OCI-LY1 (cell line): ENCODE results near the gene FANCC.

ENCODE experiments used
- H2AFZ ChIP-seq: fragments of 200-600 bp; sonication (generic), shearing (Covaris generic); 2 replicates; pipeline ENCODE4 v1.6.0; 2014; ENCODE audit warnings: antibody characterized with exemption, mild to moderate bottlenecking, low read length
- H3F3A ChIP-seq: fragments of 200-600 bp; sonication (generic), shearing (Covaris generic); 2 replicates; pipeline ENCODE4 v1.6.0; 2014; ENCODE audit warnings: mild to moderate bottlenecking, antibody characterized with exemption, low read length, moderate library complexity; ENCODE audit not compliant: insufficient read depth
- H3K27ac ChIP-seq: fragments of 200-600 bp; sonication (generic); 2 replicates; pipeline ENCODE4 v1.5.1; 2014; ENCODE audit warnings: low read length, mixed run types, mild to moderate bottlenecking, low read depth; ENCODE audit not compliant: poor library complexity, severe bottlenecking
- H3K27me3 ChIP-seq: fragments of 200-600 bp; sonication (generic); 2 replicates; pipeline ENCODE4 v1.6.0; 2014; ENCODE audit warnings: antibody characterized with exemption, mild to moderate bottlenecking, low read length, moderate library complexity; ENCODE audit not compliant: insufficient read depth
- H3K36me3 ChIP-seq: fragments of 200-600 bp; sonication (generic); 2 replicates; pipeline ENCODE4 v1.6.1; 2014; ENCODE audit warnings: mild to moderate bottlenecking, antibody characterized with exemption, low read length, moderate library complexity, mixed read lengths; ENCODE audit not compliant: insufficient read depth
- H3K4me1 ChIP-seq: fragments of 200-600 bp; sonication (generic); 2 replicates; pipeline ENCODE4 v1.5.1; 2014; ENCODE audit warnings: mild to moderate bottlenecking, low read length, moderate library complexity; ENCODE audit not compliant: insufficient read depth, severe bottlenecking
- H3K4me2 ChIP-seq: fragments of 200-600 bp; sonication (generic), shearing (Covaris generic); 2 replicates; pipeline ENCODE4 v1.6.1; 2014; ENCODE audit warnings: low read length
- H3K4me3 ChIP-seq: fragments of 200-600 bp; sonication (generic); 2 replicates; pipeline ENCODE4 v1.5.1; 2014; ENCODE audit warnings: low read length, low read depth, mild to moderate bottlenecking, mixed read lengths; ENCODE audit not compliant: poor library complexity, severe bottlenecking
- H3K79me2 ChIP-seq: fragments of 200-600 bp; shearing (Covaris generic); 2 replicates; pipeline ENCODE4 v1.6.1; 2016; ENCODE audit warnings: mixed run types, low read length, mixed read lengths; ENCODE audit not compliant: insufficient read depth
- H3K9ac ChIP-seq: fragments of 200-600 bp; sonication (generic), shearing (Covaris generic); 2 replicates; pipeline ENCODE4 v1.6.1; 2014; ENCODE audit warnings: mild to moderate bottlenecking, low read length, mixed read lengths
- H3K9me2 ChIP-seq: fragments of 200-600 bp; sonication (generic), shearing (Covaris generic); 2 replicates; pipeline ENCODE4 v1.6.1; 2014; ENCODE audit warnings: low read depth, mild to moderate bottlenecking, low read length, mixed read lengths
- H3K9me3 ChIP-seq: fragments of 200-600 bp; shearing (Covaris generic); 2 replicates; pipeline ENCODE4 v1.6.1; 2014; ENCODE audit warnings: low read length, mixed read lengths
- H4K20me1 ChIP-seq: fragments of 200-600 bp; sonication (generic), shearing (Covaris generic); 2 replicates; pipeline ENCODE4 v1.6.0; 2016; ENCODE audit warnings: mild to moderate bottlenecking, low read length; ENCODE audit not compliant: insufficient read depth
- EZH2 ChIP-seq: fragments of 200-600 bp; sonication (generic), shearing (Covaris generic); IDR thresholded peaks from 2 replicates; pipeline ENCODE4 v1.8.0; 2017; ENCODE audit warnings: borderline replicate concordance, mixed run types, mild to moderate bottlenecking, antibody characterized with exemption, low read length, moderate library complexity, mixed read lengths
- TF ChIP-seq, protein P1 (sequence below): fragments of 200-600 bp; sonication (generic), shearing (Covaris generic); IDR thresholded peaks from 2 replicates; pipeline ENCODE4 v1.5.1; 2017; ENCODE audit warnings: mild to moderate bottlenecking, antibody characterized with exemption, low read length, moderate library complexity, mixed read lengths

FANCC gene

DNA sequence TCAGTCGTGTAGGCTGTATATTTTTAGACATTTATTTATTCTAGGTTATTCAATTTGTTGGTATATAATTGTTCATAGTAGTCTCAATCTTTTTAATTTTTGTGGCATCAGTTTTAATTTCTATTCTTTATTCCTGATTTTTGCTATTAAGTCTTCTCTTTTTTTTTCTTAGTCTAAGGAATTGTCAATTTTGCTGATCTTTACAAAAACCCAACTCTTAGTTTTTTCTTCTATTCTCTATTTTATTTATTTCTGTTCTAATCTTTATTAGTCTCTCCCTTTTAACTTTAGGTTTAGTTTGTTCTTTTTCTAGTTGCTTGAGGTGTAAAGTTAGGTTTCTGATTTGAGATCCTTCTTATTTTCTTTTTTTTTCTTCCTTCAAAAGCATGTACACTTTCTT lies 152.5 kb downstream of the FANCC start:
- no peaks in the 10 kb centered on the region for H3F3A ChIP-seq
- no peaks in the 10 kb centered on the region for H3K27me3 ChIP-seq
- no peaks in the 10 kb centered on the region for H3K9me2 ChIP-seq
- H3K79me2 ChIP-seq: no peaks in the 10 kb centered on the region
- H3K9me3 ChIP-seq: no peaks in the 10 kb centered on the region
- H3K4me2 ChIP-seq: no peak overlapping the region
- no peak overlapping the region for H3K4me3 ChIP-seq
- no peak overlapping the region for H2AFZ ChIP-seq
- no peak overlapping the region for H3K9ac ChIP-seq
- H4K20me1 ChIP-seq: no peaks in the 10 kb centered on the region
- TF ChIP-seq, protein P1, sequence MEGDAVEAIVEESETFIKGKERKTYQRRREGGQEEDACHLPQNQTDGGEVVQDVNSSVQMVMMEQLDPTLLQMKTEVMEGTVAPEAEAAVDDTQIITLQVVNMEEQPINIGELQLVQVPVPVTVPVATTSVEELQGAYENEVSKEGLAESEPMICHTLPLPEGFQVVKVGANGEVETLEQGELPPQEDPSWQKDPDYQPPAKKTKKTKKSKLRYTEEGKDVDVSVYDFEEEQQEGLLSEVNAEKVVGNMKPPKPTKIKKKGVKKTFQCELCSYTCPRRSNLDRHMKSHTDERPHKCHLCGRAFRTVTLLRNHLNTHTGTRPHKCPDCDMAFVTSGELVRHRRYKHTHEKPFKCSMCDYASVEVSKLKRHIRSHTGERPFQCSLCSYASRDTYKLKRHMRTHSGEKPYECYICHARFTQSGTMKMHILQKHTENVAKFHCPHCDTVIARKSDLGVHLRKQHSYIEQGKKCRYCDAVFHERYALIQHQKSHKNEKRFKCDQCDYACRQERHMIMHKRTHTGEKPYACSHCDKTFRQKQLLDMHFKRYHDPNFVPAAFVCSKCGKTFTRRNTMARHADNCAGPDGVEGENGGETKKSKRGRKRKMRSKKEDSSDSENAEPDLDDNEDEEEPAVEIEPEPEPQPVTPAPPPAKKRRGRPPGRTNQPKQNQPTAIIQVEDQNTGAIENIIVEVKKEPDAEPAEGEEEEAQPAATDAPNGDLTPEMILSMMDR: no peak
- no peak for TF ChIP-seq EZH2
- H3K4me1 ChIP-seq: peaks cover 6% of the 10 kb centered on the region
- H3K36me3 ChIP-seq: 0 out of 2 replicates have a peak, but pooled peaks cover 3% of the 10 kb centered on the region
- no peak overlapping the region for H3K27ac ChIP-seq

DNA sequence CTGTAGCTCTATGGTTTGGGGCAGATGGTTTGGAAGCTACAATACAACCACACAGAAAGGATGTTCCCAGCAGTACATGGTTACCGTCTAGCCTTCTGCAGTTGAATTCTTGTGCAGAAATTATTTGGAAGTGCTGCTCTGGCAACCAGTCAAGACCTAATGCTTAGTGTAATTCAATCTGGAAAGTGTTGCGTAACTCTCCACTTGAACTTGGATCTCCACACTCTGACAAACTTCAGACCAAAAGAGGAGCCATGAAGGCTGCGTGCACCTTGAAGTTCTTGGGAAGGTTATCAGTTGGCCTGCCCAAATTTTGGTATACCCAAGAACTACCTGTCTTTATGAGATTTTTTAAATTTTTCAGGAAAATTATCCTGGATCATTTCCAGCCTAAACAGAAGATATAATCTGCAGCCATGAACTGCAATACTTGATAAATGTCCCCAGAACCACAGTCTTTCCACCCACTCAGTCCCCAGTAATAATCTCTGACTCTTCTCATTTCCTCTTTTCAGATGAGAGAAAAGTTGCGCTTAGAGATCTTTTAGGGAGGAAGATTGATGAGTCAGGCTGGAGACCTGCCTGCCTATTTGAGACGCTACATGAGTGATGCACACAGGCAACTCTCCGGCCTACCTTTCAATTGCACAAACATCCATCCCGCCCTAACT lies 159.9 kb downstream of the FANCC start:
- Histone ChIP-seq H3F3A (no peaks in the 10 kb centered on the region), H3K79me2 (no peaks in the 10 kb centered on the region), H3K36me3 (no peaks in the 10 kb centered on the region), H4K20me1 (no peaks in the 10 kb centered on the region), H3K27ac (no peak overlapping the region), H2AFZ (no peak overlapping the region), H3K9me3 (no peaks in the 10 kb centered on the region), H3K27me3 (no peaks in the 10 kb centered on the region), H3K9me2 (no peaks in the 10 kb centered on the region), H3K9ac (no peak overlapping the region), H3K4me1 (no peaks in the 10 kb centered on the region), H3K4me3 (no peak overlapping the region), H3K4me2 (no peak overlapping the region)
- no peak for TF ChIP-seq EZH2
- TF ChIP-seq, protein P1: no peak

DNA sequence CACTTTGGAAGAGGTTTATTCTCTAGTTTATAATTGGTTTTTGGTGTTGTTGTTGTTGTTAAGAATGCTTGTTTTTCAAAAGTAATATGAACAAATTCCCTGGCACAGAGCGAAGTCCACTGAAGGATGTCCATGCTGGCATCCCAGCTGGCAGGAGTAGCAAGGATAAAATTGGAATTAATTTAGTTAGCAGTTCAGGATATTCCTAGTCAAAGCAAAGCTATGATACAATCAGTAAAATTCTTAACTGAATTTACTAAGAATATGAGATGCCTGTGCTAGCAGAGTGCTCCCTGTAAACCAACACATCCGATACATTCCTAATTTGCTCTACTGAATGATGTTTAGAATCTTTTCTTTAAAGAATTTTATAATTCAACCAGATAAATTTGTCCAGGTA lies 161.4 kb downstream of the FANCC start:
- Histone ChIP-seq H3K27me3 (no peaks in the 10 kb centered on the region), H3K27ac (no peak overlapping the region), H3K4me1 (no peaks in the 10 kb centered on the region), H3K4me3 (no peak overlapping the region), H2AFZ (no peak overlapping the region), H3K9ac (no peak overlapping the region), H3K9me2 (no peaks in the 10 kb centered on the region), H3F3A (no peaks in the 10 kb centered on the region), H3K79me2 (no peaks in the 10 kb centered on the region), H3K9me3 (no peaks in the 10 kb centered on the region), H4K20me1 (no peaks in the 10 kb centered on the region), H3K36me3 (no peaks in the 10 kb centered on the region), H3K4me2 (no peak overlapping the region)
- no peak for TF ChIP-seq EZH2
- TF ChIP-seq, protein P1: no peak
